SU-DHL-6 (cell line): Measurements from ENCODE around the gene FNDC11.

Experiments
- H2AFZ ChIP-seq: fragments of 200-600 bp; sonication (generic); 2 replicates; pipeline ENCODE4 v1.6.1; 2014; ENCODE audit warnings: low read depth, mild to moderate bottlenecking, moderate library complexity, mixed read lengths, antibody characterized with exemption, low read length; ENCODE audit not compliant: severe bottlenecking
- H3F3A ChIP-seq: fragments of 200-600 bp; shearing (Covaris generic); 2 replicates; pipeline ENCODE4 v1.6.0; 2016; ENCODE audit warnings: antibody characterized with exemption, mild to moderate bottlenecking; ENCODE audit not compliant: insufficient read depth
- H3K27ac ChIP-seq: fragments of 200-600 bp; sonication (generic); 2 replicates; pipeline ENCODE4 v1.5.1; 2016; ENCODE audit warnings: low read depth, mild to moderate bottlenecking, low read length, moderate library complexity, mixed read lengths
- H3K27me3 ChIP-seq: fragments of 200-600 bp; sonication (generic), shearing (Covaris generic); 2 replicates; pipeline ENCODE4 v1.6.0; 2014; ENCODE audit warnings: mild to moderate bottlenecking, low read length
- H3K36me3 ChIP-seq: fragments of 200-600 bp; sonication (generic); 2 replicates; pipeline ENCODE4 v1.6.1; 2014; ENCODE audit warnings: mild to moderate bottlenecking, low read length, mixed read lengths
- H3K4me2 ChIP-seq: fragments of 300-600, 200-600 bp; shearing (Covaris generic), sonication (generic); 2 replicates; pipeline ENCODE4 v1.6.0; 2014; ENCODE audit warnings: low read length, low read depth, mild to moderate bottlenecking; ENCODE audit not compliant: poor library complexity, severe bottlenecking
- H3K4me3 ChIP-seq: fragments of 200-600 bp; sonication (generic); 2 replicates; pipeline ENCODE4 v1.5.1; 2014; ENCODE audit warnings: antibody characterized with exemption, low read length, mild to moderate bottlenecking, mixed read lengths; ENCODE audit not compliant: insufficient read depth, poor library complexity, severe bottlenecking
- H3K79me2 ChIP-seq: fragments of 200-600 bp; sonication (generic); 2 replicates; pipeline ENCODE4 v1.6.1; 2014; ENCODE audit warnings: mild to moderate bottlenecking, low read length, moderate library complexity; ENCODE audit not compliant: insufficient read depth
- H3K9ac ChIP-seq: fragments of 200-600 bp; sonication (generic); 2 replicates; pipeline ENCODE4 v1.7.0; 2014; ENCODE audit warnings: mild to moderate bottlenecking, low read length
- H3K9me2 ChIP-seq: fragments of 200-600 bp; sonication (generic); replicated peaks from 2 replicates; pipeline ENCODE4 v1.6.1; 2014; ENCODE audit warnings: low read length; ENCODE audit not compliant: insufficient read depth
- H3K9me3 ChIP-seq: fragments of 200-600 bp; sonication (generic); 2 replicates; pipeline ENCODE4 v1.6.1; 2014; ENCODE audit warnings: low read length, mixed read lengths; ENCODE audit not compliant: insufficient read depth
- H4K20me1 ChIP-seq: fragments of 200-600 bp; sonication (generic); 2 replicates; pipeline ENCODE4 v1.6.1; 2014; ENCODE audit warnings: low read depth, mild to moderate bottlenecking, antibody characterized with exemption, low read length, moderate library complexity, mixed read lengths
- EZH2phosphoT487 ChIP-seq: fragments of 200-600 bp; sonication (generic), shearing (Covaris generic); conservative IDR thresholded peaks from 2 replicates; pipeline ENCODE4 v1.6.1; 2018; ENCODE audit warnings: mild to moderate bottlenecking, antibody characterized with exemption, low read length, moderate library complexity, mixed read lengths
- TF ChIP-seq, protein P1 (sequence below): fragments of 200-600 bp; sonication (generic); IDR thresholded peaks from one replicate; pipeline ENCODE4 v1.5.1; 2017; ENCODE audit warnings: antibody characterized with exemption, mild to moderate bottlenecking, low read length, moderate library complexity; ENCODE audit not compliant: insufficient read depth, poor library complexity, severe bottlenecking

FNDC11 gene

DNA sequence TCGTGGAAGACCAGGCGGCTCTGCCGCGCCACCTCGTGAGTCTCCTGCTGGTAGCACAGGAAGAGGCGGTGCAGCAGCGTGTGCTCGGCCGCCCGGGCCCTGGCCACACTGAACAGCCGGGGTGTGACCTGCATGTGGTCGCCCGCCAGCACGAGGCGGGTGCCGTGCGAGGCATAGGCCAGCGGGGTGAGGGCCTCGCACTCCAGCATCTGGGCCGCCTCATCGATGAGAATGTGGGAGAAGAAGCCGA, 13.1 kb downstream of the FNDC11 start:
- Histone ChIP-seq H4K20me1 (no peaks in the 10 kb centered on the region), H3K27me3 (no peaks in the 10 kb centered on the region), H3K4me3 (no peak overlapping the region), H3K4me2 (no peak overlapping the region), H2AFZ (no peak overlapping the region), H3F3A (no peaks in the 10 kb centered on the region), H3K9me2 (no peaks in the 10 kb centered on the region), H3K79me2 (no peaks in the 10 kb centered on the region), H3K27ac (no peak overlapping the region), H3K36me3 (no peaks in the 10 kb centered on the region), H3K9me3 (no peaks in the 10 kb centered on the region), H3K9ac (no peak overlapping the region)
- TF ChIP-seq, protein P1, sequence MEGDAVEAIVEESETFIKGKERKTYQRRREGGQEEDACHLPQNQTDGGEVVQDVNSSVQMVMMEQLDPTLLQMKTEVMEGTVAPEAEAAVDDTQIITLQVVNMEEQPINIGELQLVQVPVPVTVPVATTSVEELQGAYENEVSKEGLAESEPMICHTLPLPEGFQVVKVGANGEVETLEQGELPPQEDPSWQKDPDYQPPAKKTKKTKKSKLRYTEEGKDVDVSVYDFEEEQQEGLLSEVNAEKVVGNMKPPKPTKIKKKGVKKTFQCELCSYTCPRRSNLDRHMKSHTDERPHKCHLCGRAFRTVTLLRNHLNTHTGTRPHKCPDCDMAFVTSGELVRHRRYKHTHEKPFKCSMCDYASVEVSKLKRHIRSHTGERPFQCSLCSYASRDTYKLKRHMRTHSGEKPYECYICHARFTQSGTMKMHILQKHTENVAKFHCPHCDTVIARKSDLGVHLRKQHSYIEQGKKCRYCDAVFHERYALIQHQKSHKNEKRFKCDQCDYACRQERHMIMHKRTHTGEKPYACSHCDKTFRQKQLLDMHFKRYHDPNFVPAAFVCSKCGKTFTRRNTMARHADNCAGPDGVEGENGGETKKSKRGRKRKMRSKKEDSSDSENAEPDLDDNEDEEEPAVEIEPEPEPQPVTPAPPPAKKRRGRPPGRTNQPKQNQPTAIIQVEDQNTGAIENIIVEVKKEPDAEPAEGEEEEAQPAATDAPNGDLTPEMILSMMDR, result no peak
- no peak for TF ChIP-seq EZH2phosphoT487

DNA sequence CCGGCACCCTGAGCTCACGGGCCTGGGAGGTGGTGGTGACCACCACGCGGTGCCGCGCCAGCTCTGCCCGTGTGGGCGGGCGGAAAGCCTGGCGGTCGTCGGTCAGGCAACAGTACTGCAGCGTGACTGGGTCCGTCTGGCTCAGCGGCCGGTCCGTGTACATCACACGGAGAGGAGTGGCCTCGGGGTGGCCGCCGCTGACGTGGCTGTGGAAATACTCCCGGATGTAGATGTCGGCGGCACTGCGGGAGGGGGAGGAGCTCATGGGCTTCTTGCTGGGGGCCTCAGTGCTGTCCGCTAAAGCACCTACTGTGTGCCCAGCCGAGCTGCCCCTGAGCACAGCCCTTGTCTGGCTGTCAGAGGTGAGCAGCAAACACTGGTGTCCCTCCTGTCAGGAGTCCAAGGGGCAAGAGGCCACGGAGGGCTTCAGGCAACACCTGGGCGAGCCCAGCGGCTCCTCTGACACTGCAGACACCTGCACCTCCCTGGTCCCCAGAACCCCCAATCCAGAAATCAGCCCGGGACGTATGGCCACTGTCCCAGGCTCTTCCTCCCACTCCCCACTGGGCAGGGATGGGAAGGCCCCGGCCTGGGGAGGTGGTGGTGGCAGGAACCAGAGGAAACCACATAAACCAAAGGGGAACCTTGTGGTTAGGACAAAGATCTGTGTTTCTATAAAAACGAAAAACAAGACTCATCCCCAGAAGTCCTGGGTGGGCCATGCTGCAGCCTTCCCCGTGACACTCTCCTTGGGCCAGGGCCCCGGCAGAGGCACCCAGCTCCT, 13.6 kb downstream of the FNDC11 start:
- no peak overlapping the region for H3K27ac ChIP-seq
- no peaks in the 10 kb centered on the region for H3F3A ChIP-seq
- no peaks in the 10 kb centered on the region for H3K79me2 ChIP-seq
- no peaks in the 10 kb centered on the region for H3K9me3 ChIP-seq
- H3K27me3 ChIP-seq, result no peaks in the 10 kb centered on the region
- no peak for TF ChIP-seq EZH2phosphoT487
- TF ChIP-seq, protein P1, result no peak
- H3K36me3 ChIP-seq, result no peaks in the 10 kb centered on the region
- no peak overlapping the region for H3K4me3 ChIP-seq
- no peak overlapping the region for H2AFZ ChIP-seq
- H4K20me1 ChIP-seq, result no peaks in the 10 kb centered on the region
- no peak overlapping the region for H3K9ac ChIP-seq
- H3K4me2 ChIP-seq, result no peak overlapping the region
- H3K9me2 ChIP-seq, result no peaks in the 10 kb centered on the region

DNA sequence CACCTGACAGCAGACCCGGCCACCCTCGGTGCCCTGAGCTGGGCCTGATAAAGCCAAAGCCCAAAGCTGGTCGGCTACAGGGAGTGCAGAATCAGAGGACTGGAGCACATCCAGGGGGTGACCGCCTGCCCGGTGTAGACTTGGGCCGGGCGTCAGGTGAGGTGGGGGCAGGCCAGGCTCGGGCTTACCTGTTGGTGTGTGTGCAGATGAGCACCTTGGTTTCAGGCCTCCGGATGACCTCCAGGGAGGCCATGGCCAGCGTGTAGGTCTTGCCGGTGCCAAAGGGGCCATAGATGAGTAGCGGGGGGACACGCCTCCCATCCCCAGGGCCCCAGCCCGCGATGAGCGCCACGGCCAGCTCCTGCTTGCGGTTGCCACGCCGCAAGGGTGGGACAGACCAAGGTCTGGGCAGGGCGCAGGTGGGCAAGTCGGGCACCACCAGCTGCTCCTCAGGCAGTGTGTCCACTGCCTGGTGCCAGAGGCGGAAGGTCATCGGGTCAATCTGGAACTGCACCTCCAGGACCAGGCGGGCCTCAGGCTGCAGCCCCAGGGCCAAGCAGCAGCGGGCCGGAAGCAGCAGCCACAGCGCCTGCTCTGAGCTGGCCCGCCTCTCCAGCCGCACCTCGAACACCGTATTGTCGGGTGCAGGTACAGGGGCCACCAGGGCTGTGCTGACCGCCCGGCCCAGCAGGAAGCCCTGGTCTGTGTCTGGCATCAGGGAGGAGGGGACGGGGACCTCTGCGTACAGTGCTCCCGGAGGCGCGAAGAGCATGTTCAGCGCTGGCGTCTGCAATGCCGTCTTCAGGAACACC, 14.4 kb downstream of the FNDC11 start:
- no peak overlapping the region for H3K9ac ChIP-seq
- no peak overlapping the region for H2AFZ ChIP-seq
- H3K79me2 ChIP-seq, result no peaks in the 10 kb centered on the region
- H3K9me2 ChIP-seq, result no peaks in the 10 kb centered on the region
- H3K9me3 ChIP-seq, result no peaks in the 10 kb centered on the region
- H3K27me3 ChIP-seq, result no peaks in the 10 kb centered on the region
- no peaks in the 10 kb centered on the region for H4K20me1 ChIP-seq
- TF ChIP-seq EZH2phosphoT487, result no peak
- TF ChIP-seq, protein P1, result no peak
- H3F3A ChIP-seq, result no peaks in the 10 kb centered on the region
- no peaks in the 10 kb centered on the region for H3K36me3 ChIP-seq
- no peak overlapping the region for H3K4me3 ChIP-seq
- H3K4me2 ChIP-seq, result no peak overlapping the region
- H3K27ac ChIP-seq, result no peak overlapping the region
